Tibial nerve (tissue), 4 donors: ENCODE measurements around the gene MPI.
"Not testable (repeated sequence)": the region's sequence is repeated elsewhere in the genome, so short reads cannot be mapped to it uniquely, and the experiment has no call there.

Experiments used
- EP300 ChIP-seq, 2 donors: sonication (generic); formaldehyde crosslinking; IDR thresholded peaks; one replicate each; pipeline ENCODE4 v1.6.1; 2017; ENCODE audit warnings: antibody characterized with exemption in 2 of 2, mild to moderate bottlenecking in 1 of 2
- POLR2A ChIP-seq, 2 donors: fragments of 450-650 bp; IDR thresholded peaks; one replicate each; pipeline ENCODE4 v1.6.1; 2017; ENCODE audit warnings: antibody characterized with exemption in 2 of 2, mild to moderate bottlenecking in 2 of 2, moderate library complexity in 2 of 2
- TF ChIP-seq, protein P1 (sequence below), 5 experiments: fragments of 200-600 bp in 3 of 5; fragments of 450-650 bp in 2 of 5; sonication (generic) in 3 of 5; IDR thresholded peaks; one replicate each; pipeline ENCODE4 v1.5.1; 2016 to 2019; ENCODE audit warnings: antibody characterized with exemption in 5 of 5, mild to moderate bottlenecking in 3 of 5, moderate library complexity in 2 of 5

- TF ChIP-seq, protein P1, sequence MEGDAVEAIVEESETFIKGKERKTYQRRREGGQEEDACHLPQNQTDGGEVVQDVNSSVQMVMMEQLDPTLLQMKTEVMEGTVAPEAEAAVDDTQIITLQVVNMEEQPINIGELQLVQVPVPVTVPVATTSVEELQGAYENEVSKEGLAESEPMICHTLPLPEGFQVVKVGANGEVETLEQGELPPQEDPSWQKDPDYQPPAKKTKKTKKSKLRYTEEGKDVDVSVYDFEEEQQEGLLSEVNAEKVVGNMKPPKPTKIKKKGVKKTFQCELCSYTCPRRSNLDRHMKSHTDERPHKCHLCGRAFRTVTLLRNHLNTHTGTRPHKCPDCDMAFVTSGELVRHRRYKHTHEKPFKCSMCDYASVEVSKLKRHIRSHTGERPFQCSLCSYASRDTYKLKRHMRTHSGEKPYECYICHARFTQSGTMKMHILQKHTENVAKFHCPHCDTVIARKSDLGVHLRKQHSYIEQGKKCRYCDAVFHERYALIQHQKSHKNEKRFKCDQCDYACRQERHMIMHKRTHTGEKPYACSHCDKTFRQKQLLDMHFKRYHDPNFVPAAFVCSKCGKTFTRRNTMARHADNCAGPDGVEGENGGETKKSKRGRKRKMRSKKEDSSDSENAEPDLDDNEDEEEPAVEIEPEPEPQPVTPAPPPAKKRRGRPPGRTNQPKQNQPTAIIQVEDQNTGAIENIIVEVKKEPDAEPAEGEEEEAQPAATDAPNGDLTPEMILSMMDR (IDR thresholded peaks at IDR 0.05) = not testable (repeated sequence)
- not testable (repeated sequence) for TF ChIP-seq POLR2A, EP300 (IDR thresholded peaks at IDR 0.05)
Measured at GRCh38 chr15:74935193-74935592, 45.4 kb downstream of the MPI start.
